ENCODE measurements around the gene CDT1.

CDT1 gene

GRCh38 chr16:88836791-88837190, 33.2 kb downstream of the CDT1 start:
- no peak for DNase-seq (ENCODE audit: low read depth in 2 of 2)

DNA sequence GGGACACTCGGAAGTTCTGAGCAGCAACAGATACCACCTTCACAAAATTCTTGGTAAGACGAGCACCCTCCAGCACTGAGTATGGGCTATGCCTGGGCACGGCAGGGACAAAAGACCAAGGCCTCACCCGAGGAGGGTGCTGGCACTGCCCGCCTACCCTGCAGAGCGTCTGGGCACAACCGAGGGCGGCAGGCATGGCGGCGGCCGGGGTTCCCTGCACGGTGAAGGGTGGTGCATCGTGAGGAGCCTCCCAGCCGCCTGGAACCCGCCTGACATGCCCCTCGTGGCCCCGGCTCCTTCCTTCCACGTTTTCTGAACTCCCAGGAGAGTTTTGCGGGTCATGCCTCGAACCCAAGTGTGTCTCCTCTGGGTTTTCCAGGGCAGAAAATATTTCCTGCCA, 34.2 kb downstream of the CDT1 start:
- no peak for DNase-seq (ENCODE audit: low read depth in 2 of 2)

GRCh38 chr16:88838566-88838965, 35.0 kb downstream of the CDT1 start:
- DNase-seq (ENCODE audit: low read depth in 2 of 2): no peak

- DNase-seq (ENCODE audit: low read depth in 2 of 2): no peak
Measured at GRCh38 chr16:88839026-88839529, 35.5 kb downstream of the CDT1 start.

- no peak for DNase-seq (ENCODE audit: low read depth in 2 of 2)
Measured at GRCh38 chr16:88839745-88840599, 36.4 kb downstream of the CDT1 start.

DNA sequence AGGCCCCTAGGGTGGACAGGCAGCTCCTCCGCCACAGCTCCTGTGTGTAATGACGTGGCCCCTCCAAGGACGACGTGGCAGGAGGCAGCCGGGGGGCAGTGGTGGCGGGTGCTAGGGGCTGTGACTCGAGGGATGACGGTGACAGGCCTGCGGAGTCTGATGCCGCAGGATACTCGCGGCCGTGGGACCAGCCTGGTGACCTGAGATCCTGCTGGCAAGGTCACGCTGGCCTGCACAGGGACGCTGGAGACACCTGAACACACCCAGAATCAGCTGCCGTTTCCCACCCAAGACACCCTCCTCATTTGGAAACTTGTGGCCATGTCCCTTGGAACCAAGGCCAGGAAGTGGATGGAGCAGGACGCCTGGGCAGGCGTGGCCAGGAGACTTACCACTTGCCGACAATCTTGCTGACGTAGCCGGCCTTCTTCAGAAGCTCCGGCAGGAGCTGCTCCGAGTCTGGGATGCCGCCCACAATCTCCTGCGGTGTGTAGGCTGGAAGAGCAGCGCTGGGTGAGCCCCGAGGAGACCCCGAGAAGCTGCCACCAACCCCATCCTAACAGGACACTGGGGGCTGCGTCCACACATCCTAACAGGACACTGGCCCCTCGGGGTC, 37.1 kb downstream of the CDT1 start:
- DNase-seq (ENCODE audit: low read depth in 2 of 2): no peak

- DNase-seq (ENCODE audit: low read depth in 2 of 2): no peak
Measured at GRCh38 chr16:88841521-88842307, 38.1 kb downstream of the CDT1 start.

DNA sequence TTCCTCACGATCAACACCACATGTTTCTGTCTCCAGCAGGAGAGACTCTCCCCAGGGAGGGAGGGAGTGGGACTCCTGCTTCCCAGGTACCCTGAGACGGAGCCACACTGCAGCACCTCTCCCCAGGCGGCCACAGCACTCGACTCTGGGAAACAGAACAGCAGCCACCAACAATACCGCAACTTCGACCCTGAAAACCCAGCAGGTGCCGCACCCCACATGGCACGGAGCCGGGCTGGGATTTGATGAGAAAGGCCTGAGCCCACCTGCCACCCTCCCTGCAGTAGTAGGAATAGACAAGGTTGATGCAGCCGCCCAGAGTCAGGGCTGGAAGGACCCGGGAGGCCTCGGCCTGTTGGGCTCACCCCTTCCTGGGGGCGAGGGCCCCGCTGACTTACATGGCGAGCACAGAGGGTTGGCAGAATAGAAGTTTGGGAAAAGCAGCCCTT, 38.7 kb downstream of the CDT1 start:
- DNase-seq (ENCODE audit: low read depth in 2 of 2): no peak

- no peak for DNase-seq (ENCODE audit: low read depth in 2 of 2)
Measured at GRCh38 chr16:88842806-88843205, 39.2 kb downstream of the CDT1 start.

DNA sequence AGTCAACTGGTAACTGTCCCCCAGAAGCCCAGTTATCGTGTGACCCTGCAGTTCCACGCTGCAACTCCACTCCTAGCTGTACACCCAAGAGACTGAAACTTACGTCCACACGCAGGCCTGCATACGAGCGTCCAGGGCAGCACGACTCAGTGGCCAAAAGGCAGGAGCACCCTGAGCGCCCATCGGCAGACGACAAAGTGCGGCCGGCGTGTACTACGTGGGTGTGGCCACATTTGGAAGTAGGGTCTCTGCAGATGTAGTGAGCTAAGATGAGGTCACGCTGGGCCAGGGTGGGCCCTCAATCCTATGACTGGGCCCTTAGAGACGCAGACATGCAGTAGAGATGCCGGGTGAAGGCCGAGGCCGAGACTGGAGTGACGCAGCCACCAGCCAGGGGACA, 39.7 kb downstream of the CDT1 start:
- no peak for DNase-seq (ENCODE audit: low read depth in 2 of 2)

DNA sequence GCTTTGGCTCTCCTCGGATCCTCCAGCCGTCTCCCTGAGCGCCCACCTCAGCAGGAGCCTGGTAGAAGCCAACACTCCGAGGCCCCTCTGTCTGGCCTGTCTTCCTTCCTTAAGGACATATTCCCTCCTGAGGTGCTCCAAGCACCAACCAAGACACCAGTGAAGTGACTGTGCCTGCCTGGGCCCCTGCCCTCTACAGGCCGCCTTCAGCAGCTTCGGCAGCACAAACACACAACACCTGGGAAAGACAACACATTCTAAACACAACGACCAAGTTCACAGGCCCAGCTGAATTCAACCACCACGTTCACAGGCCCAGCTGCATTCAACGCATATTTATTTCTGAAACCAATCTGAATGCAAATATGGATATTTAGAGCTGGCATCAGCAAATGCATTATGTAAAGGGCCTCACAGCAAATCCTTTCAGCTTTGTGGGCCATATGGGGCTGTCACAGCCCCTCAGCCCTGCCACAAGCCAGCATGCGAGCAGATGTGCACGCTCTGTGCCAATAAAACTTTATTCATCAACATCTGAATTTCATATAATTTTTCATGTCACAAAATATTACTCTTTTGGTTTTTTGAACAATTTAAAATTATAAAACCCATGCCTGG, 40.9 kb downstream of the CDT1 start:
- DNase-seq (ENCODE audit: low read depth in 2 of 2): no peak

- DNase-seq (ENCODE audit: low read depth in 2 of 2): no peak
Measured at GRCh38 chr16:88846088-88846487, 42.5 kb downstream of the CDT1 start.

DNA sequence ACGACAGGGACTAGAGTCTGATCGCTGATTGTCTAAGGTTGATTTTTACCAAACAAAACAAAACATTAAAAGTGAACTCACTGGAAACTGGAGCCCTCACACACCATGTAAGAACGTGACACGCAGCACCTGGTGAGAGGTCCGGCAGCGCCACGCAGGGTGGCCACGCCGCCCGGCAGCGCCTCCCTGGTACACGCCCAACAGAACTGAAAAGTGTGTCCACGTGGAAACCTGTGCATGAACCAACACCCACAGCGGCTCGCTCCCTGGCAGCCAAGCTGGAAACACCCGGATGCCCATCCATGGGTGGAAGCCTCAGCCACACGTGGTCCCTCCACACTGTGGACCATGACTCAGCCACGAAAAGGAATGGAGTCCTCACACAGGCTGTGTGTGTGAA, 44.1 kb downstream of the CDT1 start:
- DNase-seq (ENCODE audit: low read depth in 2 of 2): no peak

- no peak for DNase-seq (ENCODE audit: low read depth in 2 of 2)
Measured at GRCh38 chr16:88848557-88848956, 45.0 kb downstream of the CDT1 start.

DNA sequence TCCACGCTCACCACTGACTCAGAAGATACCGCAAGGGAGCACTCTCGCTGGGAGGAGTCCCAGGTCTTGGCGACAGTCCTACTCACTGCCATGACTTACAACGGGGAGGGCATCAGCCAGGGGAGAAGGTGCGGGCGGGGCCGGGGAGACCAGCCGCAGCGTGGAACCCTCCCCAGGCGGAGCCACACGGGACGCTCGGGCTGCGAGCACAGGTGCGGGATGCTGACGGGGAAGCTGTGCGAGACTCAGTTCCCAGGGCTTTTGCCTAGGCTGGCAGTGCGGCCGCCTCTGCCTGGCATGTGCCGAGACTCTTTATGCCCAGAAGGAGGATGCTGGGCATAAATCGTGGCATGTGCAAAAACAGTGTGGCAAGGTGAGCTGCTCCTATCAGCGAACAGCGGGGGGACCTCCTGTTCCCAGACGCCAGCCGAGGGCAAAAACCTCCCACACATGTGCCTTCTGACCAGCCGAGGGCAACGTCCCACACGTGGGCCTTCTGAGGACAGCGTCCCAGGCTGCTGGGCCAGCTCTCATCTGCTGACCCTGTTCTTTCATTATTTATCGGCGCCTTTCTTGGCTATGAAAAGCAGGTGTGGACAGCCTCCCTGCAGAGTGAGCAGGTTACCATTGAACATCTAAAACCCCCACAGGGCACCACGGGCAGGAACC, 47.1 kb downstream of the CDT1 start:
- no peak for DNase-seq (ENCODE audit: low read depth in 2 of 2)

DNA sequence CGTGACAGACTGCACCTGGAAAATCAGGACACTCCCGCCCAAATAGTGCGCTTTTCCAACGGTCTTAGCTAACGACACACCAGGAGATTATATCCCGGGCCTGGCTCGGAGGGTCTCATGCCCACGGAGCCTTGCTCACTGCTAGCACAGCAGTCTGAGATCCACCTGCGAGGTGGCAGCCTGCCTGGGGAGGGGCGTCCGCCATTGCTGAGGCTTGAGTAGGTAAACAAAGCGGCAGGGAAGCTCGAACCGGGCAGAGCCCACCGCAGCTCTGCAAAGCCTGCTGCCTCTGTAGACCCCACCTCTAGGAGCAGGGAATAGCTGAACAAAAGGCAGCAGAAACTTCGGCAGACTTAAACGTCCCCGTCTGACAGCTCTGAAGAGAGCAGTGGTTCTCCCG, 48.0 kb downstream of the CDT1 start:
- no peak for DNase-seq (ENCODE audit: low read depth in 2 of 2)

DNA sequence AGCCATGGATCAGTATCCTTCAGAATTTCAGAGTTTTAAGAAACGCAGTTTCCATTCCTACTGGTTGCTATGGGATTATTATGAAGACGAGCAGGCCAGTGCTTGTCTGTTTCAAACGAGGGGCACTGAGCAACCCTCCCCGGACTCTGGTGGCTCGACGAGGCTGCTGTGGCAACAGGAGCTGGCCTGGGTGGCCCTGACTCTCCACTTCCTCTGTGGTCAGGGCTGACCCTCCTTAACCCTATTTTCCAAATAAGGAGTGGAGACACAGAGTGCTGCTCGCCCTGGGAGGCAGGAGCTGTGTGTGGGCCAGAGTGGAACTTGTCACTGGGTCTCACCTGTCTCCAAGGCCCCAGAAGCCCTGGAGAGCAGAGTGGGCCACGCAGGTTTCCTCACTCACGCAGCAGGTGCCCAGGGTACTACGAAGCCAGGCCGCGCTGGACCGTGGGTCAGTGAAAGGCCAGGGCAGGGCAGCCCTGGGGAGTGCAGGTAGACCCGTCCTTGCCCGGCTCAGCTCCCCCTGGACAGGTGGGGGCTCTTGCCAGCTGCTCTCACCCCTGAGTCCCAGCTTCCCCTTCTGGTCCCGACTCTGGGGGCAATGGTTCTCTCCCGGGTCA, 49.8 kb downstream of the CDT1 start:
- no peak for DNase-seq (ENCODE audit: low read depth in 2 of 2)

DNA sequence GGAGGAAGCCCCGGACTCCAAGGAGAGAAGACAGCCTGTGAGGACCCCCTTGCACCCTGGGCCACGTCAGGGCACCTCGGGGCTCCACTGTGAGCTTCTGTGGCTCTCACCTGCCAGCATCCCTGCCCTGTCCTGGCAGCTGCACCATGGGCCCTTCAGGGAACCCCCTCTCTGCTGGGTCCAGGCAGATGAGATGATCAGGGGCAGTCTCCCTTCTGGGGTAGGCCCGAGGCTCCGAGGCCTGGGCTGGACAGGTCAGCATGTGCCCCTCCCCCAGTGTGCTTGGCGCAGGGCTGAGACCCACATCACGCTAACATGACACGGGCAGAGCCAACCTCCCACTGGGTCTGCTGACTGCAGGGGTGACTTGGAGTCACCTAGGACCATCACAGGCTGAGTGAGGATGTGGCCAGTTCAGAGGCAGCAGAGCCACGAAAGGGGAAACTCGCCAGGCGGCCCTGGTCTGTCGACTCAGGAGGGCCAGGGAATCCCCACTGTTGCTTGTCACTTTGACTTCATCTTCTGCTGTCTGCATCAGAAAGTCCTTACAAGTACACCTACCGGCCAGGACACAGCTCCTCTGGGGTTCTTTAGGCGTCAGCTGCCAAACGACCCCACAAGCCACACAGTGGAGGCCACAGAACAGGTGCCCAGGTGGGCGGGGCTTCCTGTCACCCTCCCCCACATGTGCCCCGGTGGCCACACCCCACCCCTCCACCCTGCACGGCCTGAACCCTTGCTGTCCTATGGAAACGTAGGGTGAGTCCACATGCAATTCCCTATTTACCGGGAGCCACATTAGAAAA, 50.9 kb downstream of the CDT1 start:
- no peak for DNase-seq (ENCODE audit: low read depth in 2 of 2)

GRCh38 chr16:88855176-88855575, 51.6 kb downstream of the CDT1 start:
- DNase-seq (ENCODE audit: low read depth in 2 of 2): no peak

- DNase-seq (ENCODE audit: low read depth in 2 of 2): no peak
Measured at GRCh38 chr16:88855736-88856121, 52.1 kb downstream of the CDT1 start.

Data from fibroblast of skin of left quadriceps (primary cell).